CD4-positive, alpha-beta T cell treated with Interferon gamma for 1 hour (primary cell): ENCODE measurements around the gene ERRFI1.
"Not testable (repeated sequence)": the region's sequence is repeated elsewhere in the genome, so short reads cannot be mapped to it uniquely, and the experiment has no call there.

Experiments used
- DNase-seq: peaks from one replicate; pipeline ENCODE4 v3.0.0-alpha.2; 2020

Gene ERRFI1

GRCh38 chr1:8026153-8026975 lies at the start of gene ERRFI1:
Gene ERRFI1 (minus strand): TSS chr1:8026309. CDS start chr1:8015619, 10,690 bp downstream.
- peak; percentile 90 for DNase-seq

GRCh38 chr1:8075511-8076051 lies 49.5 kb upstream of the ERRFI1 start:
- DNase-seq, result no peak

GRCh38 chr1:8073112-8073855 lies 47.2 kb upstream of the ERRFI1 start:
- no peak for DNase-seq

- no peak for DNase-seq
Observed at GRCh38 chr1:8070381-8070811, 44.3 kb upstream of the ERRFI1 start.

GRCh38 chr1:8069614-8070320 lies 43.7 kb upstream of the ERRFI1 start:
- DNase-seq, result not testable (repeated sequence)

DNA sequence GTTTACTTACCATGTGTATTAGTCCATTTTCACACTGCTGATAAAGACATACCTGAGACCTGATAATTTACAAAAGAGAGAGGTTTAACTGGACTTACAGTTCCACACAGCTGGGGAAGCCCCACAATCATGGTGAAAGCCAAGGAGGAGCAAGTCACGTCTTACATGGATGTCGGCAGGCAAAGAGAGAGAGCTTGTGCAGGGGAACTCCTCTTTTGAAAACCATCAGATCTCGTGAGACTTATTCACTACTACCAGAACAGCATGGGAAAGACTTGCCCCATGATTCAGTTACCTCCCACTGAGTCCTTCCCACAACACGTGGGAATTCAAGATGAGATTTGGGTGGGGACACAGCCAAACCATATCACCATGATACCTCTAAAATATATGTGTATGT lies 39.3 kb upstream of the ERRFI1 start:
- no peak for DNase-seq

- DNase-seq, result no peak
Observed at GRCh38 chr1:8063298-8064036, 37.4 kb upstream of the ERRFI1 start.

DNA sequence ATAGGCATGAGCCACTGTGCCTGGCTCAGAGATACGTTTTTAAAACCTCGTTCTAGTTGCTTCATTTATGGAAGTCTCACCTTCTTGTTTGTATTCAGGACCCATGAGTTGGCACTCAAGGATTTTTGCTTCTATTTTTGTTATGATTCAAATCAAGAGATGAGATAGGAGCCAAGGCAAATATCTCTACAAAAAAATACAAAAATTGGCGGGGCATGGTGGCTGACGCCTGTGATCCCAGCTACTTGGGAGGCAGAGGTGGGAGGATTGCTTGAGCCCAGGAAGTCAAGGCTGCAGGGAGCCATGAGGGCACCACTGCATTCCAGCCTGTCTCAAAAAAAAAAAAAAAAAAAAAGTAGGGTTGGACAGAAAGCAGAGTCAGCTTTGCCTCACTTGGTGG lies 36.8 kb upstream of the ERRFI1 start:
- no peak for DNase-seq

DNA sequence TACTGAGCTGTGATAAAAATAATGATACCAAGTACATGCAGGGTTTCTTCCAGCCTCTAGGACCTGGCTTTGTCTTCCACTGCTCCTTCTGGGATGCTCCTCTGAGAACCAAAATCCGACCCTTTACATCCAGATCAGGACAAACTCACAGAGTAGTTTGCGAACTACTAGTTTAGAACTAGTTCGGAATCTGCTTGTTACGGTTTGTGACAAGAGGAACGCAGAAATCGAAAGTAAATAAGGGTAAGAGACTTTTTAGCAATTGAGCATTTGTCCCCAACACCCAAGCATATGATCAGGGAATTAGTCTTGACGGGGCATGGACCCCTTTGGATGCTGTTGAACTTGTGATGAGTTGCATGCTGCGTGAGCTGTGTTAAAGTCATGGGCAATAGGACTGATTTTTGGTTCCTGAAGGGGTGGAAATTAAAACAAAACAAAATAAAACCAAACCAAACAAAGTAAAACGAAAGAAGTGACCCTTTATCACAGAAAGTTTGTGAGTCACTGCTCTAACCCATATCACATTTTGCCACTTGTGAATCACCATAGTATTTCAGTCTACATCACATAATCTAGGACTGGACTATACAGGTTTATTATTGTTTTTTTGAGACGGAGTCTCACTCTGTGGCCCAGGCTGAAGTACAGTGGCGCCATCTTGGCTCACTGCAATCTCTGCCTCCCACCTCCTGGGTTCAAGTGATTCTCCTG lies 35.7 kb upstream of the ERRFI1 start:
- no peak for DNase-seq

GRCh38 chr1:8061210-8061609 lies 35.1 kb upstream of the ERRFI1 start:
- no peak for DNase-seq

- DNase-seq, result no peak
Observed at GRCh38 chr1:8059161-8059622, 33.1 kb upstream of the ERRFI1 start.

GRCh38 chr1:8057779-8058178 lies 31.7 kb upstream of the ERRFI1 start:
- DNase-seq, result not testable (repeated sequence)

DNA sequence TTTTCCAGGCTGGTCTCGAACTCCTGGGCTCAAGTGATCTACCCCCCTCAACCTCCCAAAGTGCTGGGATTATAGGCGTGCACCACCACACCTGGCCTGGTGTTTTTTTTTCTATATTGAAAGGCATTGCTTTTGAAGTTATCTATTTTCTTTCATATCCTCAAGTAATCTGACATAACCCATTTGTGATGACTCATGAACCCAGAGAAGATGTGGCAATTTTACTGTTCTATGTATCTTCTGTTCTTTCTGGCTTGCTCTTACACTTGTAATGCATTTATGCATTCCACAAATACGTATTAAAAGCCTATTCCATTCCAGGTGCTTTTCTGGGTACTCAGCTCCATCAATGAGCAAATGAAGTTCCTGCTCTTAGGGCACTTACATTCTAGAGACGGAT lies 29.9 kb upstream of the ERRFI1 start:
- DNase-seq, result no peak

GRCh38 chr1:8053878-8054567 lies 27.9 kb upstream of the ERRFI1 start:
- no peak for DNase-seq

- no peak for DNase-seq
Observed at GRCh38 chr1:8051650-8052049, 25.5 kb upstream of the ERRFI1 start.

DNA sequence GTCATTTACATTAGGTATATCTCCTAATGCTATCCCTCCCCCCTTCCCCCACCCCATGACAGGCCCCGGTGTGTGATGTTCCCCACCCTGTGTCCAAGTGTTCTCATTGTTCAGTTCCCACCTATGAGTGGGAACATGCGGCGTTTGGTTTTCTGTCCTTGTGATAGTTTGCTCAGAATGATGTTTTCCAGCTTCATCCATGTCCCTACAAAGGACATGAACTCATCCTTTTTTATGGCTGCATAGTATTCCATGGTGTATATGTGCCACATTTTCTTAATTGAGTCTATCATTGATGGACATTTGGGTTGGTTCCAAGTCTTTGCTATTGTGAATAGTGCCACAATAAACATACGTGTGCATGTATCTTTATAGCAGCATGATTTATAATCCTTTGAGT lies 23.1 kb upstream of the ERRFI1 start:
- DNase-seq, result not testable (repeated sequence)

- DNase-seq, result no peak
Observed at GRCh38 chr1:8047686-8048445, 21.8 kb upstream of the ERRFI1 start.

- DNase-seq, result no peak
Observed at GRCh38 chr1:8047112-8047511, 21.0 kb upstream of the ERRFI1 start.

- DNase-seq, result no peak
Observed at GRCh38 chr1:8046391-8046790, 20.3 kb upstream of the ERRFI1 start.

DNA sequence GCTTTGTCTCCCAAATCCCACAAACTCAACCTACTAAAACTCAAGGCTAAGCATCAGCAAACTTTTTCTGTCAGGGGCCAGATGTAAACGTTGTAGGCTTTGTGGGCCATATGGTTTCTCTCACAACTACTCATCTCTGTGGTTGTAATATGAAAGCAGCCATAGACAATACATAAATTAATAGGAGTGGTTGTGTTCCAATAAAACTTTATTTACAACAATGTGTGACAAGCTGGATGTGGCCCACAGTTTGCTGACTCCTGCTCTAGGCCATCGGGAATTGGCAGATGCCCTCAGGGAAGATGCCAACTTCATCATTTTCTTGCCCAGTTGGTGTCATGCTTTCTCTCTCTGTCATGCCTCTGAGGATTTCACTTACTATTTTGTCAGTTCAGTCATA lies 17.5 kb upstream of the ERRFI1 start:
- DNase-seq, result no peak
